H1 (cell line): ENCODE measurements around the gene PRR16. TPM values are rescaled to one million over a fixed set of nuclear protein-coding genes. Genes with fewer than 3 reads are reported as not detected.

Source experiments
- ATF2 ChIP-seq: IDR thresholded peaks from 2 replicates; pipeline ENCODE4 v1.6.1; 2012; ENCODE audit warnings: low read length, inconsistent platforms
- CTBP2 ChIP-seq: IDR thresholded peaks from 2 replicates; pipeline ENCODE4 v1.7.0; 2011; ENCODE audit warnings: borderline replicate concordance, mild to moderate bottlenecking, moderate library complexity, mixed read lengths, low read length; ENCODE audit not compliant: insufficient read depth, insufficient read length
- RBBP5 ChIP-seq: IDR thresholded peaks from 2 replicates; pipeline ENCODE4 v1.7.1; 2012; ENCODE audit warnings: low read depth, mild to moderate bottlenecking, inconsistent platforms, low read length, moderate library complexity, borderline replicate concordance
- SIX5 ChIP-seq: IDR thresholded peaks from 2 replicates; pipeline ENCODE4 v1.6.1; 2011; ENCODE audit warnings: mild to moderate bottlenecking, low read depth, low read length
- TCF12 ChIP-seq: IDR thresholded peaks from 2 replicates; pipeline ENCODE4 v1.6.1; 2011; ENCODE audit warnings: low read depth, mild to moderate bottlenecking, low read length
- polyA plus RNA-seq, 7 experiments: library from polyadenylated mRNA; depleted of rRNA in 3 of 7; stranded (reverse) in 5 of 7; unstranded in 2 of 7; fragments of >200 nt in 5 of 7; fragments of 200-250 nt in 2 of 7; gene quantifications; 1 replicate in 5 of 7; 2 replicates in 1 of 7; 4 replicates in 1 of 7; pipeline versions ENCODE4 v1.2.1 to v1.2.3, GENCODE V29; 2011 to 2013; ENCODE audit warnings: missing spikeins in 2 of 7, mixed read lengths in 2 of 7
- total RNA-seq: library from RNA; stranded (reverse); fragmentation: NEBNext Ultra II Directional; extraction: Animal tissue kit (Norgen Biotek cat#: 25700); gene quantifications from 2 replicates; pipeline ENCODE4 v1.2.1, GENCODE V29; 2021

Gene PRR16
- total and polyA plus RNA-seq, 2 of the 8 experiments (the other 6 are each of a cell fraction or from before 2014, with no cell fraction given) = 0.73 to 1.6 TPM

DNA sequence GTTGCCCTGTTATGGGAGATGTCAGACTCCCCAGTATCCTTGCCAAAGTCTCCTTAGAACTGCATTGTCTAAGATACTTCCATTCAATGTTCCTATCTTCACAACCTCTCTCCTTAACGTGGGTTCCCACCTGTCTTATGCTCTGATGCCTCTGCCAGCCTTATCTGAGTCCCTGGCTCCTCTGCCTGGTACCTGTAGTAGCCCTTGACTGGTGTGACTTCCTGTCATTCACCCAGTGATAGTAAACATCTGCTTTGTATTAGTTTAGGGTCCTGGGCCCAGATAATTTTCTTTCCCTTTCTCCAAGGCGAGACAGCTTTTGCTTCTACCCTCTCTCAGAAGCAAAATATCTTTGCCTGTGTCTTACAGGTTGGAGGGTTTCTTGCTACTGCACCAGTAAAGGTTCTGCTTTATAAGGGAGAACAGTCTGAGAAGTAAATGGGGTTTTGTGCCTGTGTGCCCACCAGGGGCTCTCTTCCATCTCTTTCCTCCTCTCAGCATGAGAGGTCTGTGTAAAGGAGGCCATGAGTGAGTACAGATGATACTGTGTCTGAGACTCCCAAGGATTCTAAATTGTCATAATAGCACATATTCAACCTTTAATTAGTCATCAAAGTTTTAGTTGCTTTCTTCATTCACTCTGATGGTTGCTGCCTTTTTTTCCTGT lies 220.8 kb downstream of the PRR16 start (continued):
- TF ChIP-seq CTBP2 (no peak), ATF2 (no peak), TCF12 (no peak), RBBP5 (no peak), SIX5 (no peak)
- TF ChIP-seq, all 59 proteins: peak for 3
